CD8-positive, alpha-beta memory T cell (primary cell): ENCODE results near the gene STK25. TPM values are rescaled to one million over a fixed set of nuclear protein-coding genes. Genes with fewer than 3 reads are reported as not detected.

Source experiments
- CTCF ChIA-PET: fragments of 350-600 bp; sonication (Branson Sonifier 250); formaldehyde crosslinking; loops from one replicate; lab custom pipeline; 2021; ENCODE audit warnings: antibody characterized with exemption; lab: Charles Lee
- POLR2A ChIA-PET: fragments of 350-600 bp; sonication (Branson Sonifier 250); formaldehyde crosslinking; loops from one replicate; lab custom pipeline; 2021; ENCODE audit warnings: antibody characterized with exemption; lab: Charles Lee
- DNase-seq, 5 donors: peaks; one replicate each; pipeline versions ENCODE4 v3.0.0 to v3.0.0-alpha.2; 2020 to 2022; ENCODE audit warnings: mixed read lengths in 1 of 5
- H3K27ac ChIP-seq: one replicate; pipeline ENCODE4 v1.7.0; 2013; ENCODE audit warnings: low read depth, mild to moderate bottlenecking, low read length, moderate library complexity
- H3K27me3 ChIP-seq: 2 replicates; pipeline ENCODE4 v1.7.0; 2013; ENCODE audit warnings: low read length, mild to moderate bottlenecking; ENCODE audit not compliant: insufficient read depth, poor library complexity, severe bottlenecking
- H3K36me3 ChIP-seq: 2 replicates; pipeline ENCODE4 v1.7.0; 2013; ENCODE audit warnings: mild to moderate bottlenecking, low read length, moderate library complexity; ENCODE audit not compliant: insufficient read depth
- H3K4me1 ChIP-seq: 2 replicates; pipeline ENCODE4 v1.7.0; 2013; ENCODE audit warnings: mild to moderate bottlenecking, low read length, moderate library complexity; ENCODE audit not compliant: insufficient read depth
- H3K4me3 ChIP-seq: 2 replicates; pipeline ENCODE4 v1.7.0; 2013; ENCODE audit warnings: mild to moderate bottlenecking, low read length
- H3K9me3 ChIP-seq: 2 replicates; pipeline ENCODE4 v1.7.0; 2013; ENCODE audit warnings: mild to moderate bottlenecking, low read length
- H3K27ac Mint-ChIP-seq, 8 donors: one replicate each; pipeline ENCODE4 v1.8.0; 2020 to 2021; ENCODE audit warnings: mixed read lengths in 8 of 8, mild to moderate bottlenecking in 6 of 8, inconsistent platforms in 3 of 8, moderate library complexity in 3 of 8
- H3K27me3 Mint-ChIP-seq, 2 donors: one replicate each; pipeline ENCODE4 v1.8.0; 2020 to 2021; ENCODE audit warnings: mixed read lengths in 2 of 2, mild to moderate bottlenecking in 1 of 2, moderate library complexity in 1 of 2
- H3K36me3 Mint-ChIP-seq, 3 donors: one replicate each; pipeline ENCODE4 v1.8.0; 2020 to 2021; ENCODE audit warnings: mixed read lengths in 3 of 3, inconsistent platforms in 1 of 3, mild to moderate bottlenecking in 1 of 3
- H3K4me1 Mint-ChIP-seq, 3 donors: one replicate each; pipeline ENCODE4 v1.8.0; 2020 to 2021; ENCODE audit warnings: mixed read lengths in 3 of 3, inconsistent platforms in 1 of 3, mild to moderate bottlenecking in 1 of 3
- H3K4me3 Mint-ChIP-seq, 7 donors: one replicate each; pipeline ENCODE4 v1.8.0; 2020 to 2021; ENCODE audit warnings: mixed read lengths in 7 of 7, mild to moderate bottlenecking in 6 of 7, moderate library complexity in 4 of 7, inconsistent platforms in 2 of 7
- H3K9me3 Mint-ChIP-seq, 5 donors: one replicate each; pipeline ENCODE4 v1.8.0; 2020 to 2022; ENCODE audit warnings: mixed read lengths in 5 of 5, mild to moderate bottlenecking in 3 of 5, moderate library complexity in 2 of 5, inconsistent platforms in 1 of 5
- polyA plus RNA-seq: library from polyadenylated mRNA; unstranded; fragments of 300-500 nt; fragmentation: Illumina TruSeq; gene quantifications from one replicate; pipeline ENCODE4 v1.2.3, GENCODE V29; 2021
- total RNA-seq, 2 experiments: library from RNA; stranded (reverse); gene quantifications; one replicate each; pipeline ENCODE4 v1.2.3, GENCODE V29; 2021

Gene STK25
- total and polyA plus RNA-seq, 3 experiments from 2014 or later: 86.3 to 96.2 (median 95.0) TPM

DNA sequence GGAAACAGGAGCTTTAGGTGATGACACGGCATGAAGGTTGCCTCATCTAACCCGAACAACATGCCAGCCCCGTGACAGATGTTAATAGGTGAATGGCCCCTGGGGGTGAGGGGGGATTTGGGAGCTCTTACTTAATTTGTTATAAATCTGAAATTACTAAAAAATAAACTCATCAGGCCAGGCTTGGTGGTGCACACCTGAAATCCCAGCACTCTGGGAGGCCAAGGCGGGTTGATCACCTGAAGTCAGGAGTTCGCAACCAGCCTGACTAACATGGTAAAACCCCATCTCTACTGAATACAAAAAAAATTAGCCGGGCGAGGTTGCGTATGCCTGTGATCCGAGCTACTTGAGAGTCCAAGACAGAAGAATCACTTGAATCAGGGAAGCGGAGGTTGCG is 6.1 kb downstream of the STK25 start:
- Histone ChIP-seq H3K36me3 (no peaks in the 10 kb centered on the region), H3K9me3 (no peaks in the 10 kb centered on the region), H3K27me3 (no peaks in the 10 kb centered on the region), H3K4me1 (peaks cover 6% of the 10 kb centered on the region), H3K4me3 (no peak overlapping the region), H3K27ac (no peak overlapping the region)
- DNase-seq: peak in 1 of 5 donors; percentile 19
- ChIA-PET CTCF (no interaction called here), POLR2A (no interaction called here)
- peaks cover 14 to 31% (median 16%) of the 10 kb centered on the region in 3 donors for H3K4me1 Mint-ChIP-seq
- H3K36me3 Mint-ChIP-seq: peaks cover 0 to 42% (median 0%) of the 10 kb centered on the region in 3 donors
- no peaks in the 10 kb centered on the region for H3K27me3 Mint-ChIP-seq
- no peak overlapping the region for H3K4me3 Mint-ChIP-seq
- H3K27ac Mint-ChIP-seq: no peak overlapping the region
- no peaks in the 10 kb centered on the region for H3K9me3 Mint-ChIP-seq

DNA sequence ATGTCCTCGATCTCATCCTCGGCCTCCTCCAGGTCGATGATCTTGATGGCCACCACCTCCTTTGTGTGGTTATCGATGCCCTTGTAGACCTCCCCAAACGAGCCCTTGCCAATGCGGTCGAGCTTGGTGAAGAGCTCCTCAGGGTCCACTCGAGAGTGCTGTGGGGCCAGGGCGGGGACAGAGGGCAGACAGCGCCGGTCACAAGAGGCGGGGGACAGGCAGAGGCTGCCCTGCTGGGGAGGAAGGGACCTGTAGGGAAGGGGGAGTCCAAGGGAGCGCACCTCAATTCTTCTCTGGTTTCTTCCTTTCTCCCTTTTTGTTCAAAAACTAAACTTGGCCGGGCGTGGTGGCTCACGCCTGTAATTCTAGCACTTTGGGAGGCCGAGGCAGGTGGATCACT is 6.8 kb downstream of the STK25 start:
- no peaks in the 10 kb centered on the region for H3K9me3 ChIP-seq
- peaks cover 0 to 46% (median 0%) of the 10 kb centered on the region in 3 donors for H3K36me3 Mint-ChIP-seq
- H3K27me3 Mint-ChIP-seq: no peaks in the 10 kb centered on the region
- no peak overlapping the region for H3K27ac ChIP-seq
- peak overlapping the region in 1 of 8 donors; percentile 87 for H3K27ac Mint-ChIP-seq
- no peaks in the 10 kb centered on the region for H3K4me1 ChIP-seq
- H3K4me3 Mint-ChIP-seq: no peak overlapping the region
- ChIA-PET CTCF (no interaction called here), POLR2A (no interaction called here)
- no peak overlapping the region for H3K4me3 ChIP-seq
- DNase-seq: peak in 1 of 5 donors; percentile 33
- no peaks in the 10 kb centered on the region for H3K36me3 ChIP-seq
- H3K27me3 ChIP-seq: no peaks in the 10 kb centered on the region
- H3K4me1 Mint-ChIP-seq: peaks cover 7 to 24% (median 9%) of the 10 kb centered on the region in 3 donors
- H3K9me3 Mint-ChIP-seq: no peaks in the 10 kb centered on the region

- Mint-ChIP-seq H3K9me3 (no peaks in the 10 kb centered on the region), H3K27me3 (no peaks in the 10 kb centered on the region), H3K27ac (peak overlapping the region in 1 of 8 donors; percentile 41), H3K4me3 (no peak overlapping the region), H3K36me3 (peaks cover 0 to 50% (median 0%) of the 10 kb centered on the region in 3 donors), H3K4me1 (peaks cover 7 to 21% (median 9%) of the 10 kb centered on the region in 3 donors)
- DNase-seq: no peak
- ChIA-PET POLR2A (no interaction called here), CTCF (no interaction called here)
- Histone ChIP-seq H3K9me3 (no peaks in the 10 kb centered on the region), H3K4me3 (no peak overlapping the region), H3K36me3 (no peaks in the 10 kb centered on the region), H3K4me1 (no peaks in the 10 kb centered on the region), H3K27me3 (no peaks in the 10 kb centered on the region), H3K27ac (no peak overlapping the region)
These were observed 7.3 kb downstream of the STK25 start for GRCh38 chr2:241501099-241501541.

DNA sequence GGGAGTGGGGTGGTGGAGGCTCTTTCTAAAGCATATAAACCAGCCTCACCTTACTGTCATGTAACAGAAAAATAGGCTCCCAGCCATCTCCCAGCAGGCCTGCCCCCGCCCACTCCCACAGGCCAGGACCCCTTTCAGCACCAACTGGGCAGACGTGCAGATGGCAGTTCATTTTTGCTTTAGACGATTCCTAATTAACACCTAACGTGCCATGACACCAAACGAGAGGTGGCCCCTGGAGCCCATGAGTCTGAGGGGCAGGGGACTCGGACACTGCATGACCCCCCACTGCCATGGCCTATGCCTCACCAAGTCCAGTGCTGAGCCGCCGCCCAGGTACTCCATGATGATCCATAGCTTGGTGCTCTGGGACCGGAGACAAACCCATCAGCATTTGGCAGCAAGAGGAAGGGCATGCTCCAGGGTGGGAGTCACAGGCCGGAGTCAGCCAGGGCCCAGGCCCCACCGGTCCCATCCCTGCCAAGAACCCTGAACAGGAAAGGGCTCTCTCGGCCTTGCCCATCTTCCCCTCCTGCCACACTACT is 7.9 kb downstream of the STK25 start:
- no peaks in the 10 kb centered on the region for H3K9me3 Mint-ChIP-seq
- DNase-seq: no peak
- Histone ChIP-seq H3K27me3 (no peaks in the 10 kb centered on the region), H3K9me3 (no peaks in the 10 kb centered on the region), H3K36me3 (no peaks in the 10 kb centered on the region), H3K4me3 (no peak overlapping the region), H3K27ac (no peak overlapping the region), H3K4me1 (no peaks in the 10 kb centered on the region)
- POLR2A ChIA-PET: no interaction called here
- H3K4me3 Mint-ChIP-seq: no peak overlapping the region
- peaks cover 0 to 55% (median 0%) of the 10 kb centered on the region in 3 donors for H3K36me3 Mint-ChIP-seq
- CTCF ChIA-PET: no interaction called here
- peaks cover 7 to 15% (median 9%) of the 10 kb centered on the region in 3 donors for H3K4me1 Mint-ChIP-seq
- H3K27me3 Mint-ChIP-seq: no peaks in the 10 kb centered on the region
- no peak overlapping the region for H3K27ac Mint-ChIP-seq

- ChIA-PET POLR2A (no interaction called here), CTCF (no interaction called here)
- no peaks in the 10 kb centered on the region for H3K4me1 ChIP-seq
- H3K4me3 ChIP-seq: no peak overlapping the region
- H3K9me3 ChIP-seq: no peaks in the 10 kb centered on the region
- Mint-ChIP-seq H3K4me3 (no peak overlapping the region), H3K36me3 (peaks cover 0 to 59% (median 0%) of the 10 kb centered on the region in 3 donors), H3K4me1 (peaks cover 4 to 10% (median 4%) of the 10 kb centered on the region in 3 donors), H3K9me3 (no peaks in the 10 kb centered on the region), H3K27ac (no peak overlapping the region), H3K27me3 (no peaks in the 10 kb centered on the region)
- DNase-seq: no peak
- H3K27ac ChIP-seq: no peak overlapping the region
- H3K27me3 ChIP-seq: no peaks in the 10 kb centered on the region
- H3K36me3 ChIP-seq: no peaks in the 10 kb centered on the region
These were observed 8.4 kb downstream of the STK25 start for GRCh38 chr2:241500016-241500415.

DNA sequence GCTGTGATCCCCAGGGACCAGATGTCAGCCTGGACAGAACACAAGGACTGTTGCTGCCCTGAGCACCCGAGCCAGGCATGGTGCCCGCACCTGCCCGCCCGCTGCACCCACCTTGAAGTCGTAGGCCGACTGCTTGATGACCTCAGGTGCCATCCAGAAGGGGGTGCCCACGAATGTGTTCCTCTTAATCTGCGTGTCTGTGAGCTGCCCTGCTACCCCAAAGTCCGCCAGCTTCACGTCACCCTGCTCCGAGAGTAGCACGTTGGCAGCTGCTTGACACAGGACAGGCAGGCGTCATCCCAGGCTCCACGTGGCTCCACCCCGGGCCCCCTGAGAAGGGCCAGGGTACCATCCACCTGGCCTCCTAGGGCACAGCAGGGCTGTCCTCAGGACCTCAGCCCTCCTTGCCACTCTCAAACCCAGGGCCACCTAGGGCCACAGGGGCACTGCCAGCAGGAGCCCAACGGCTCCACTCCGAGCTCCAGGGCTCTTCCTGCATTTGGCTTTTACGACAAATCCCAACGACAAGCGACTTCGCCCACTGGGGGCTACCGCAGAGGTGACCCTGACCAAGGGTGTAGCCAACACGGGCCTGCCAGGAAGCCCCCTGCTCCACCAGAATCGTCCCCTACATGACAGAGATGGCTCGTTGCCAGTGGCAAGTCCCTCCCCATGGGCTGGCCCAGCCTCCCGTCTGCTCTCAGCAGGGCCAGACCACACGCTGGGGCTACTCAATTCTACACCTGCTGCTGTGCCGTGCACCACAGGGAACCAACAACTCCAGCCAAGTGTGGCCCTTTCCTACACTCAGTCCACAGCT is 9.0 kb downstream of the STK25 start:
- H3K4me3 Mint-ChIP-seq: no peak overlapping the region
- H3K9me3 ChIP-seq: no peaks in the 10 kb centered on the region
- ChIA-PET POLR2A (no interaction called here), CTCF (no interaction called here)
- H3K36me3 Mint-ChIP-seq: peaks cover 0 to 64% (median 0%) of the 10 kb centered on the region in 3 donors
- H3K27me3 Mint-ChIP-seq: no peaks in the 10 kb centered on the region
- DNase-seq: peak in 1 of 5 donors; percentile 33
- no peaks in the 10 kb centered on the region for H3K4me1 ChIP-seq
- no peaks in the 10 kb centered on the region for H3K36me3 ChIP-seq
- H3K27ac ChIP-seq: no peak overlapping the region
- H3K27ac Mint-ChIP-seq: no peak overlapping the region
- no peaks in the 10 kb centered on the region for H3K9me3 Mint-ChIP-seq
- peaks cover 0 to 3% (median 3%) of the 10 kb centered on the region in 3 donors for H3K4me1 Mint-ChIP-seq
- H3K27me3 ChIP-seq: no peaks in the 10 kb centered on the region
- H3K4me3 ChIP-seq: no peak overlapping the region

DNA sequence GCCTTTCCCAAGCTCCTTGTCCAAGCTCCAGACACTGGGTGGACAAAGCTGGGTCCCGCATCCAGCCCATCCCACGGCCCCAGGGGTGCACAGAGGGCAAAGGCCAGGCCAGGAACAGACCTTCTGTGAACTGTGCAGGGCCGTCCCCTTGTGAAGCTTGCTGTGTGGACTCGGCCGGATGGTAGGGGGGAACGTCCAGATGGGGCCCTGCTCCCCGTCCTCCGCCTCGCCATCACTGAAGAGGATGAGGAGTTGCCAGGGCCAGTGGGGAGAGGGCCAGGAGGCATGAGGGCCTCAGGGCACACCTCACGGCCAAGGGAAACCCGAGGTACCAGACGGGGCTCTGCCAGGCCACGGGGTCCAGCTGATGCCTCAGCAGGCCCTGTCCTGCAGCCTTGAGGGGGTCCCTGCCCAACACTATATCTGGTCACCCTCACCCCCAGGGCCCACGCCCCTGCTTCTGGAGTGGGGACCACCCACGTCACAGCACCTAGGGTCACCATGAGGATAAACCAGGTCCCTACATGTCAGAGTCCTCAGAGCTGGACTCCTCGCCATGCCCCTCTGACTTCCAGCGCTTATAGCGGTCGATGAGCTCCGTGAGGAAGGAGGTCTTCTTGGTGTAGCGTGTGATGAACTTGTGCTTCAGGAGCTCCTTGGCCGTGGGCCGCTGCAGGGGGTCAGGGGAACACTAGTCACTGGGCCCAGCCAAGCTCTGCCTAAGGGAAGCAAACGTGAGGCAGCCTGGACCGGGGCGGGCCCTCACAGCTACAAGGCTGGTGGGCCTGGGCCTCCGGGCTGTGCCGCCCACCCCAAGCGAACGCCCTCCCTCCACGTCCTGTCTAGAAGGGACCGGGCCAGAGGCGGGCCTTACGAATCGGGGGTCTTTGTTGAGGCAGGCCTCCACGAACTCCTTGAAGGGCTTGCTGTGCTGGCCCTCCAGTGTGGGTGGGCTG is 10.0 kb downstream of the STK25 start:
- ChIA-PET CTCF (no interaction called here), POLR2A (no interaction called here)
- no peaks in the 10 kb centered on the region for H3K9me3 ChIP-seq
- no peak overlapping the region for H3K4me3 ChIP-seq
- no peaks in the 10 kb centered on the region for H3K27me3 ChIP-seq
- H3K36me3 Mint-ChIP-seq: peaks cover 0 to 71% (median 0%) of the 10 kb centered on the region in 3 donors
- H3K9me3 Mint-ChIP-seq: no peaks in the 10 kb centered on the region
- H3K27ac ChIP-seq: no peak overlapping the region
- H3K27me3 Mint-ChIP-seq: no peaks in the 10 kb centered on the region
- no peaks in the 10 kb centered on the region for H3K4me1 ChIP-seq
- peak overlapping the region in 1 of 8 donors; percentile 10 for H3K27ac Mint-ChIP-seq
- peaks cover 0 to 2% (median 0%) of the 10 kb centered on the region in 3 donors for H3K4me1 Mint-ChIP-seq
- no peaks in the 10 kb centered on the region for H3K36me3 ChIP-seq
- H3K4me3 Mint-ChIP-seq: peak overlapping the region in 1 of 7 donors; percentile 51
- DNase-seq: peak in 1 of 5 donors; percentile 36
